Stimulated activated CD4-positive, alpha-beta T cell treated with anti-CD3 and anti-CD28 coated beads, TNF-alpha, amount 100 ng/mL, for 4 hours (primary cell): ENCODE measurements around the gene TXNDC2.

ENCODE experiments used
- DNase-seq, 3 experiments: peaks; one replicate each; pipeline ENCODE4 v3.0.0-alpha.2; 2020; ENCODE audit warnings: low read depth in 3 of 3

Gene TXNDC2

DNA sequence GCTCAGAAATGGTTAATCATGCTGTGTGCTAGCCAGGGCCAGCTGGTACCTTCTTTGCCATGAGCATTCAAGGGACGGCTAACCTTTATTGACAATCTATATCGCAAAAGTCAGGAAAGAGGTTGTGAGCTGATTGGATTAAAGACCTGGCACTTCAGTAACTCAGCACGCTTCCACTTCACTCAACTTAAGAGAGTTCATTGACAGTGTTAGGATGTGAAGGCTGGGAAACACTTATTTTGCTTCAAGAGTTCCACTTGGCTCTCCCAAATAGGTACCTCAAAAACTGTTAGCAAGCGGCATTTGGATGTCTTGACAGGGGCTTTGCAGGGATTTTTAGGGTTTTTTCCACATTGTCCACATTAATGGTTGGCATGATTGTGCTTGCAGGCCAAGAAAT is 25.1 kb upstream of the TXNDC2 start:
- no peak for DNase-seq

GRCh38 chr18:9861157-9861556 is 24.6 kb upstream of the TXNDC2 start:
- DNase-seq: no peak

GRCh38 chr18:9861933-9862332 is 23.8 kb upstream of the TXNDC2 start:
- no peak for DNase-seq

DNA sequence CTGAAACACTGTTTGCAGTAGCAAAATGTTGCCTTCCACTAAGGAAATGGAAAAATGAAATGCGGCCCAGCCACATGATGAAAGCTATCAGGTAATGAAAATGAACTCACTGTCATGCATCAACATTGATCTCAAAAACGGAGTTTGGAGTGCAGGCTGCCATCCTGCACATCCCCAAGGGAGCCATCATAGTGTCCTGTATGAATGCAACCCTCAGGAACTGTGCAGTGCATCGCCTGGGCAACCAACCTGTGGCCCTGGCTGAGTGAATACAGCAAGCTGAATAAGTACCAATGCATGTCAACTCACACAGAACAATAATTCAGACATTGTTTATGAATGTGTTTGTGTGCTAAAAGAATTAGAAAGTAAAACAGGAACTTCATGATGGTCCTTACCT is 23.1 kb upstream of the TXNDC2 start:
- no peak for DNase-seq

GRCh38 chr18:9863282-9863681 is 22.5 kb upstream of the TXNDC2 start:
- DNase-seq: no peak

DNA sequence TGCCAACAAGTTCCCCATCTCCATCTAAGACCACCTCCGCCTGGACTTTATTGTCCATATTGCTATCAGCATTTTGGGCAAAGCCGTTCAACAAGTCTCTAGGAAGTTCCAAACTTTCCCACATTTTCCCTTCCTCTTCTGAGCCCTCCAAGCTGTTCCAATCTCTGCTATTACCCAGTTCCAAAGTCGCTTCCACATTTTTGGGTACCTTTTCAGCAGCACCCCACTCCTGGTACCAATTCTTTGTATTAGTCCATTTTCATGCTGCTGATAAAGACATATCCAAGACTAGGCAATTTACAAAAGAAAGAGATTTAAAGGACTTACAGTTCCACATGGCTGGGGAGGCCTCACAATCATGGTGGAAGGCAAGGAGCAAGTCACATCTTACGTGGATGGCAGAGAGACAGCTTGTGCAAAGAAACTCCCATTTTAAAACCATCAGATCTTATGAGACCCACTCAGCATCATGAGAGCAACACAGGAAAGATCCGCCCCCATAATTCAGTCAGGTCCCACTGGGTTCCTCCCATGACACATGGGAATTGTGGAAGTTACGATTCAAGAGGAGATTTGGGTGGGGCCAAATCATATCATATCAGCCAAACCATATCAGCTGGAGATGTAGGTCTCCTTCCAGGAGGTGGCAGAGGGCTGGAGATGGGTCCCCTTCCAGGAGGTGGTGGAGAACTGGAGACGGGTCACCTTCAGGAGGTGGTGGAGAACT is 19.8 kb upstream of the TXNDC2 start:
- no peak for DNase-seq

- no peak for DNase-seq
Observed at GRCh38 chr18:9866627-9867026, 19.1 kb upstream of the TXNDC2 start.

DNA sequence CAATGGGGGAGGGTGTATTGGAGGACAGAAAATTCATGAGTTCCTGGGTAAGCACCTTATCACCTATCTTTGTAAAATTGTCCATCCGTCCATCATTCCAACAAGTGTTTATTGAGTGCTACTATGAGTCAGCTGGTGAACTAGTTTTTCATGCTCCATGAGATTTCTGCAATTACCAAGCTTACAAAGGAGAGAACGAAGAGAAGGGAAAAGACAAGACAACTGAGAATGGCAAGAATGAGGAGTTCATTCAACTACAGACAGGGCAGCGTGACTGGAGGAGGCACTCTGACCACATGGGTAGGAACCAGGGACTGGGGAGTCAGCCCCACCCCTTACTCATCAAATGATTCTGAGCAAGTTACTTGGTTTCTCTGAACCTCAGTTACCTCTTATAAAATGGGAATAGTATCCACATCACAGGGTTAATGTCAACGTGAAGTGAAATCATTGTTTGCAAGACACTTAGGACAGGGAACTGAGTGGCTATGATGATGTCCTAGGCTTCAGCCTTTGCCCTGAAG is 18.6 kb upstream of the TXNDC2 start:
- DNase-seq: no peak

- no peak for DNase-seq
Observed at GRCh38 chr18:9868857-9869714, 16.7 kb upstream of the TXNDC2 start.

- no peak for DNase-seq
Observed at GRCh38 chr18:9869715-9870430, 15.9 kb upstream of the TXNDC2 start.

GRCh38 chr18:9870431-9871008 is 15.3 kb upstream of the TXNDC2 start:
- no peak for DNase-seq

DNA sequence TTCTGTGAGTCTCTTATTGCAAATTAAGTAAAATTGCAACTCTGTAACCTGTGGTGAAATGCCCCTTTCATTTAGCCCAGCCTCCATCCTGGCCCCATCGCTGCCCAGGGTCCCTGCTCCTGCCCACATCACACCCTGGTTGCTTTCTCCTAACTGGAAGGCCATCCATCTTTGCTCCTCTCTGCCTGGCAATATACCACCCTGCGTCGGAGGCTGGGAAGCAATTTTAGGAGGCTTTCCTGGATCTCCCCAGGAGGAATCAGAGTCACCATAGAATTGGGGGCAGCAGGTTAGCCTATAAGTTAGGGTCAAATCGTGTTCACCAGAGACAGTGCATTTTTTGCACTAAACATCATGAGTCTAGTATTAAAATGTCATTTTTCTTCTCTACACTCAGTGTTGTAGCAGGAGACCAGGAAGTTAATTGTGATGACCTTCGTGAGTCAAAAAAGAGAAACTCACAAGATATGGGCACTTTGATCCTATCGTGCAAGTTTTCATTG is 14.5 kb upstream of the TXNDC2 start:
- DNase-seq: no peak

DNA sequence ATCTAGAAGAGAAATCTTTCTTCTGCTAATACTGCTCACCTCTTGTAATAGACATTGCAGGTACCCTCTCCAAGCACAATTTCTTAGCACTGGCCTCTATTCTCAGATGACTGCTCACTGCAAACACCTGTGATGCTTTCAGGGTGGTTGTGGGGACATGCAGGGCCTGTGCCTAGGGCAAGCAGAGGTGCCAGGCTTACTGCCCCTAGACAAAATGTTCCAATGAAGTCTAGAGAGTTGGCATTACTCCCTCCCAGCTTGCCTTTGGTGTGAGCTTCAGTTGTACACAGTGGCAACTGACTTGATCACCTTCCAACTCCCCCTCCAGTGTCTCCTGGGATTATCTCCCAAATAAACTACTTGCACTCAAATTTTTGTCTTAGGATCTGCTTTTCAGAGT is 12.9 kb upstream of the TXNDC2 start:
- DNase-seq: no peak

DNA sequence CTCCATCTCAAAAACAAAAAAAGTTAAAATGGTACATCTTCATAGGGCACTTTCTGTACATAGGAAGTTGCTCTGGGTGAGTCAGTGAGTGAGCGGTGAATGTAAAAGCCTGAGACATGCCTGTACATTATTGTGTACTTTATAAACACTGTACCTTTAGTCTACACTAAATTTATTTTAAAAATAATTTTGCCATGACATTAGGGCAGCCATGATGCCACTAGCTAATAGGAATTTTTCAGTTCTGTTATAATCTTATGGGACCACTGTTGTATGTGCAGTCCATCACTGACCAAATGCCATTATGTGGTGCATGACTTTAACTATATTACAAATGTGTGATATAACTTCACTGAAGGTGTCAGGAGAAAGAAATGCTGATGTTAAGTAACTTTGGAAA is 11.0 kb upstream of the TXNDC2 start:
- DNase-seq: no peak

GRCh38 chr18:9876212-9876866 is 9.4 kb upstream of the TXNDC2 start:
- DNase-seq: no peak

GRCh38 chr18:9876867-9877654 is 8.7 kb upstream of the TXNDC2 start:
- no peak for DNase-seq

DNA sequence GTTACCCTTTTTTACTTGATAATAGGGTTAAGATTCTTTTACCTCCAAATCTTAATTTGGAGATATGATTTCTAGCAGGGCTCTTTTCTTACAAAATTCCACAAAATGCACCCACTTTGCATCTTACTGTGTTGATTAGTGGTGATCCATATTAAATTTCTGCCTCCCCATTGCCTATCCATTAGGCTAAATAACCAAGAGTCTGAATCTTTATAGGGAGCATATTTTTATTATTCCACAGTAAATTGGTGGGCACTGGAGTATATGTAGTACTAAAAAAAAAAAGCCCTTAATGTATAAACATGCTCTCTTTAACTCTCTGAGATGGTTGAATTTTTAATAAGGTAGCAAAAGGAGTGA is 8.1 kb upstream of the TXNDC2 start:
- no peak for DNase-seq

- no peak for DNase-seq
Observed at GRCh38 chr18:9878095-9878494, 7.7 kb upstream of the TXNDC2 start.

DNA sequence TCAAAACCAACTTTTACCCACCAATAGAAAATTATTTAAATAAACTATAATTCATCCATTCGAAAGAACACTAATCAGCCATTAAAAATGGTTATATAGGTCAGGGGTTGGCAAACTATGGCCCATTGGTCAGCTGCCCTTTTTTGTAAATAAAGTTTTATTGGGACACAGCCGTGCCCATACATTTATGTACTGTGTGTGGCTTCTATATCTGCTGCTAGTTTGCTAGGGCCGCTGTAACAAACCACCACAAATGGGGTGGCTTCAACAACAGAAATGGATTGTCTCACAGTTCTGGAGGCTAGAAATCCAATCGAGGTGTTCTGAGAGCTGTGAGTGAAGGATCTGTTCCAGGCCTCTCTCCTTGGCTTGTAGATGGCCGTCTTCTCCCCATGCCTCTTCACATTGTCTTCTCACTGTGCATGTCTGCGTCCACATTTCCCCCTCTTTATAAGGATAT is 7.0 kb upstream of the TXNDC2 start:
- DNase-seq: no peak

DNA sequence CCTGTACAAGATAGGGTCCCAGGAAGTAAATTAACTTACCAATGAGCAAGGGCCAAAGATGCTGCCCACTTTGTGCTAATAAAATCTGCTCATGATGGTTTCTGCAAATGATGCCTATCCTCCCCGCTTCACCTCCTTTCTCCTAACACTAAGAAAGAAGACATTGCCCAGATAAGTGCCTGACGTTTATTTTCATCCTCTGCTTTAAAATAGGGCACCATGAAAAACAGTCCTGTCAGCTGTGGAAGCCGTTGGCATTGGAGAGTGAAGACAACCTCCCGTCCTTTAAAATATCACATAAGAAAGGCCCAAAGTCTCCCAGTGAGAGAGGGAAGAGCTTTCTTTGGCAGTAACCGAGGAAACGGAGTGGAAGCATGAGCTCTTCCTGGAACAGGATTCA is 1.7 kb upstream of the TXNDC2 start:
- DNase-seq: no peak
